A549 (cell line): Measurements from ENCODE around the gene CRYGA. TPM values are rescaled to one million over a fixed set of nuclear protein-coding genes. Genes with fewer than 3 reads are reported as not detected.
"Not testable (repeated sequence)": the region's sequence is repeated elsewhere in the genome, so short reads cannot be mapped to it uniquely, and the experiment has no call there.

Source experiments
- ATAC-seq, 2 experiments: fragments of 200-7000 bp in 1 of 2; fragments of >200 bp in 1 of 2; cut with Nextera tagmentation in 1 of 2; cut with Tn5 transposase in 1 of 2; 3 replicates each; pipeline versions ENCODE4 v1.8.0 to v1.9.1; 2018 to 2020; ENCODE audit warnings: mild to moderate bottlenecking in 1 of 2, moderate library complexity in 1 of 2
- CTCF ChIA-PET: fragments of 300-600 bp; sonication (Branson Sonifier 250); formaldehyde crosslinking; extraction: SDS; loops from one replicate; lab custom pipeline; 2021; ENCODE audit warnings: antibody characterized with exemption, inconsistent platforms; lab: Yijun Ruan, JAX
- POLR2A ChIA-PET: fragments of 350-600 bp; formaldehyde crosslinking; extraction: SDS; loops from one replicate; lab custom pipeline; 2021; ENCODE audit warnings: antibody characterized with exemption, inconsistent platforms; lab: Yijun Ruan, JAX
- DNase-seq, 2 experiments: peaks; one replicate each; pipeline versions ENCODE4 v3.0.0 to v3.0.0-alpha.2; 2011 to 2016; ENCODE audit warnings: low read depth in 1 of 2, low spot score in 1 of 2
- FAIRE-seq: peaks from 2 replicates; lab custom pipeline; 2011; peaks lifted over from hg19 to GRCh38; lab: Jason Lieb, UNC
- H3K27ac ChIP-seq, 2 experiments: fragments of >200 bp; sonication (Bioruptor Twin); formaldehyde crosslinking; 3 replicates each; pipeline ENCODE4 v1.5.1; 2016 to 2017
- H3K4me1 ChIP-seq: fragments of >200 bp; sonication (Bioruptor Twin); formaldehyde crosslinking; 3 replicates; pipeline ENCODE4 v1.6.1; 2016
- H3K4me2 ChIP-seq: fragments of >200 bp; sonication (Bioruptor Twin); formaldehyde crosslinking; 3 replicates; pipeline ENCODE4 v1.6.1; 2016
- H3K4me3 ChIP-seq: fragments of >200 bp; sonication (Bioruptor Twin); formaldehyde crosslinking; 3 replicates; pipeline ENCODE4 v1.5.1; 2016
- H3K9me3 ChIP-seq: fragments of >200 bp; sonication (Bioruptor Twin); formaldehyde crosslinking; 3 replicates; pipeline ENCODE4 v1.6.1; 2016
- BHLHE40 ChIP-seq: IDR thresholded peaks from 2 replicates; pipeline ENCODE4 v1.6.1; 2012; ENCODE audit warnings: low read depth, low read length, inconsistent platforms
- CBX8 ChIP-seq: fragments of 200-600 bp; sonication (generic); IDR thresholded peaks from 2 replicates; pipeline ENCODE4 v1.6.1; 2016
- EHF ChIP-seq: fragments of 250-450 bp; sonication (Bioruptor Pico); IDR thresholded peaks from 2 replicates; pipeline ENCODE4 v1.5.0; 2020; ENCODE audit warnings: mild to moderate bottlenecking
- ESRRA ChIP-seq: fragments of 150-350 bp; IDR thresholded peaks from 2 replicates; pipeline ENCODE4 v1.6.1; 2014; ENCODE audit warnings: mild to moderate bottlenecking, low read length, borderline replicate concordance
- FOSB ChIP-seq: fragments of 250-450 bp; sonication (Bioruptor Pico); IDR thresholded peaks from 2 replicates; pipeline ENCODE4 v1.5.0; 2020; ENCODE audit warnings: mild to moderate bottlenecking, moderate library complexity
- FOXS1 ChIP-seq: fragments of 250-450 bp; sonication (Bioruptor Pico); IDR thresholded peaks from 2 replicates; pipeline ENCODE4 v1.5.0; 2020; ENCODE audit warnings: mild to moderate bottlenecking, moderate library complexity
- HDAC2 ChIP-seq: fragments of 200-600 bp; sonication (generic); IDR thresholded peaks from 2 replicates; pipeline ENCODE4 v1.6.1; 2016
- HOXA7 ChIP-seq: fragments of 250-450 bp; sonication (Bioruptor Pico); IDR thresholded peaks from 2 replicates; pipeline ENCODE4 v1.5.0; 2020; ENCODE audit warnings: mild to moderate bottlenecking, moderate library complexity
- MAZ ChIP-seq: fragments of 150-350 bp; IDR thresholded peaks from 2 replicates; pipeline ENCODE4 v1.6.1; 2014; ENCODE audit warnings: antibody characterized with exemption, low read depth, low read length, borderline replicate concordance
- MYC ChIP-seq: IDR thresholded peaks from 2 replicates; pipeline ENCODE4 v1.6.1; 2012; ENCODE audit warnings: mild to moderate bottlenecking, inconsistent platforms, low read length, improper control_type of control experiment, borderline replicate concordance
- RAD21 ChIP-seq, 2 experiments: fragments of >200 bp in 1 of 2; sonication (Bioruptor Twin) in 1 of 2; formaldehyde crosslinking in 1 of 2; IDR thresholded peaks in 1 of 2; conservative IDR thresholded peaks in 1 of 2; 2 replicates in 1 of 2; 3 replicates in 1 of 2; pipeline ENCODE4 v1.6.1; 2012 to 2018; ENCODE audit warnings: inconsistent platforms in 1 of 2
- WGBS: methylation state at CpG from one replicate; pipeline ENCODE4 v1.1.6; 2017; ENCODE audit errors: missing lambda C conversion rate; 5-methylcytosine and 5-hydroxymethylcytosine counted together
- polyA plus RNA-seq, 4 experiments: library from polyadenylated mRNA; depleted of rRNA in 3 of 4; stranded (reverse); fragments of >200 nt; fragmentation: RNase III in 1 of 4; extraction: RNeasy Plus Mini Kit Qiagen cat#74134 plus additional on column Dnase treatment in 1 of 4; gene quantifications; 2 replicates in 3 of 4; 3 replicates in 1 of 4; pipeline ENCODE4 v1.2.3, GENCODE V29; 2011 to 2017

CRYGA gene
- polyA plus RNA-seq, 2 of the 4 experiments (the other 2 are of a cell fraction) = not detected

GRCh38 chr2:208124013-208124715 lies 39.2 kb downstream of the CRYGA start, which contains the start of gene CRYGD:
Gene CRYGD, minus strand, starts transcription at chr2:208124524. Its CDS starts 51 bp downstream, at chr2:208124473.
- POLR2A ChIA-PET, H3K9me3 ChIP-seq, H3K27ac ChIP-seq, DNase-seq, H3K4me1 ChIP-seq, H3K4me3 ChIP-seq, H3K4me2 ChIP-seq, FAIRE-seq: not testable (repeated sequence)
- ATAC-seq = peak in 1 of 2 experiments; percentile 23; a peak in 1 of 6 replicates
- 84% methylated on average over 29 of the region's 46 CpGs for WGBS
- CTCF ChIA-PET = interaction anchor here (1.4 kb wide), 1 partner anchor 51 kb away, joined by 6 read pairs; no protein-coding TSS in a partner anchor

GRCh38 chr2:208122248-208122647 lies 41.1 kb downstream of the CRYGA start:
- no peak for ATAC-seq
- Histone ChIP-seq H3K4me3 (no peak overlapping the region), H3K27ac (no peak overlapping the region), H3K4me1 (no peaks in the 10 kb centered on the region), H3K9me3 (no peaks in the 10 kb centered on the region), H3K4me2 (no peak overlapping the region)
- ChIA-PET CTCF (no interaction called here), POLR2A (no interaction called here)
- no peak for TF ChIP-seq MAZ
- no peak for TF ChIP-seq CBX8
- no peak for TF ChIP-seq HDAC2
- TF ChIP-seq MYC = no peak
- DNase-seq = no peak
- FAIRE-seq = no peak
- 55% methylated on average over 1 of the region's 1 CpG for WGBS

GRCh38 chr2:208118918-208119317 lies 44.5 kb downstream of the CRYGA start:
- CTCF ChIA-PET = interaction anchor here (0.7 kb wide), 1 partner anchor 1721 kb away, joined by 3 read pairs; no protein-coding TSS in a partner anchor
- TF ChIP-seq EHF (CRISPR knock-in tag) = no peak
- TF ChIP-seq, all 56 proteins: peak for 0
- Histone ChIP-seq H3K9me3 (no peaks in the 10 kb centered on the region), H3K4me1 (no peaks in the 10 kb centered on the region), H3K4me2 (no peak overlapping the region), H3K27ac (no peak overlapping the region), H3K4me3 (no peak overlapping the region)
- POLR2A ChIA-PET = no interaction called here
- DNase-seq (no peak), FAIRE-seq (no peak), ATAC-seq (no peak)
- WGBS = 77% methylated on average over 3 of the region's 3 CpGs

- POLR2A ChIA-PET, H3K9me3 ChIP-seq, DNase-seq, H3K4me2 ChIP-seq, CTCF ChIA-PET, FAIRE-seq, H3K4me3 ChIP-seq, ATAC-seq, H3K4me1 ChIP-seq, H3K27ac ChIP-seq: not testable (repeated sequence)
- WGBS = 85% methylated on average over 11 of the region's 11 CpGs
These were observed 46.0 kb downstream of the CRYGA start for GRCh38 chr2:208117390-208117789.

GRCh38 chr2:208112969-208113368 lies 50.4 kb downstream of the CRYGA start:
- CTCF ChIA-PET = no interaction called here
- WGBS = 42% methylated on average over 7 of the region's 7 CpGs
- POLR2A ChIA-PET = no interaction called here
- Histone ChIP-seq H3K9me3 (no peaks in the 10 kb centered on the region), H3K4me2 (no peak overlapping the region), H3K4me3 (no peak overlapping the region), H3K27ac (no peak overlapping the region), H3K4me1 (no peaks in the 10 kb centered on the region)
- ATAC-seq (peak in 1 of 2 experiments; percentile 44; a peak in 2 of 6 replicates), FAIRE-seq (no peak), DNase-seq (no peak)
- TF ChIP-seq FOSB (CRISPR knock-in tag) (no peak), BHLHE40 (no peak), RAD21 (conservative IDR thresholded peaks at IDR 0.05 in 1 of 2, IDR thresholded peaks at IDR 0.05 in 1 of 2) (no peak), HOXA7 (CRISPR knock-in tag) (no peak), ESRRA (no peak), FOXS1 (no peak)

GRCh38 chr2:208112273-208112745 lies 51.1 kb downstream of the CRYGA start:
- ATAC-seq, H3K4me2 ChIP-seq, H3K9me3 ChIP-seq, H3K4me3 ChIP-seq, FAIRE-seq, POLR2A ChIA-PET, H3K4me1 ChIP-seq, DNase-seq, H3K27ac ChIP-seq: not testable (repeated sequence)
- CTCF ChIA-PET = interaction anchor here (2.3 kb wide), 1 partner anchor 10 kb away, joined by 12 read pairs; no protein-coding TSS in a partner anchor
- 92% methylated on average over 32 of the region's 36 CpGs for WGBS

Other genes with a start within 250 kb of the CRYGA start
- gene PLEKHM3, start 138.1 kb downstream of the CRYGA start, polyA plus RNA-seq (2011; rRNA removed) = 6.5 and 7.0 TPM in 2 replicates
- 2.4 to 2.9 TPM (median 2.7 TPM) in 3 replicates for gene PLEKHM3, start 138.1 kb downstream of the CRYGA start, polyA plus RNA-seq (2017; fragmentation: RNase III; extraction: RNeasy Plus Mini Kit Qiagen cat#74134 plus additional on column Dnase treatment)
- gene CRYGD, start 39.1 kb downstream of the CRYGA start, polyA plus RNA-seq (2011; rRNA removed) = not detected in 2 replicates
- not detected in 3 replicates for gene CRYGD, start 39.1 kb downstream of the CRYGA start, polyA plus RNA-seq (2017; fragmentation: RNase III; extraction: RNeasy Plus Mini Kit Qiagen cat#74134 plus additional on column Dnase treatment)
- not detected in 2 replicates for gene CRYGC, start 33.8 kb downstream of the CRYGA start, polyA plus RNA-seq (2011; rRNA removed)
- not detected in 3 replicates for gene CRYGC, start 33.8 kb downstream of the CRYGA start, polyA plus RNA-seq (2017; fragmentation: RNase III; extraction: RNeasy Plus Mini Kit Qiagen cat#74134 plus additional on column Dnase treatment)
- gene CRYGB, start 17.4 kb downstream of the CRYGA start, polyA plus RNA-seq (2011; rRNA removed) = not detected in 2 replicates
- gene CRYGB, start 17.4 kb downstream of the CRYGA start, polyA plus RNA-seq (2017; fragmentation: RNase III; extraction: RNeasy Plus Mini Kit Qiagen cat#74134 plus additional on column Dnase treatment) = not detected in 3 replicates
- not detected in 2 replicates for gene C2orf80, start 26.4 kb upstream of the CRYGA start, polyA plus RNA-seq (2011; rRNA removed)
- not detected in 3 replicates for gene C2orf80, start 26.4 kb upstream of the CRYGA start, polyA plus RNA-seq (2017; fragmentation: RNase III; extraction: RNeasy Plus Mini Kit Qiagen cat#74134 plus additional on column Dnase treatment)
- gene IDH1, start 91.5 kb upstream of the CRYGA start, polyA plus RNA-seq (2011; rRNA removed) = 272 and 346 TPM in 2 replicates
- gene IDH1, start 91.5 kb upstream of the CRYGA start, polyA plus RNA-seq (2017; fragmentation: RNase III; extraction: RNeasy Plus Mini Kit Qiagen cat#74134 plus additional on column Dnase treatment) = 137 to 180 TPM (median 173 TPM) in 3 replicates
- 19.3 and 22.0 TPM in 2 replicates for gene PIKFYVE, start 102.7 kb upstream of the CRYGA start, polyA plus RNA-seq (2011; rRNA removed)
- gene PIKFYVE, start 102.7 kb upstream of the CRYGA start, polyA plus RNA-seq (2017; fragmentation: RNase III; extraction: RNeasy Plus Mini Kit Qiagen cat#74134 plus additional on column Dnase treatment) = 5.9 to 6.5 TPM (median 6.4 TPM) in 3 replicates
- not detected in 2 replicates for gene PTH2R, start 243.2 kb upstream of the CRYGA start, polyA plus RNA-seq (2011; rRNA removed)
- gene PTH2R, start 243.2 kb upstream of the CRYGA start, polyA plus RNA-seq (2017; fragmentation: RNase III; extraction: RNeasy Plus Mini Kit Qiagen cat#74134 plus additional on column Dnase treatment) = not detected in 3 replicates